ENCODE results near the gene FBXW9.

DNA sequence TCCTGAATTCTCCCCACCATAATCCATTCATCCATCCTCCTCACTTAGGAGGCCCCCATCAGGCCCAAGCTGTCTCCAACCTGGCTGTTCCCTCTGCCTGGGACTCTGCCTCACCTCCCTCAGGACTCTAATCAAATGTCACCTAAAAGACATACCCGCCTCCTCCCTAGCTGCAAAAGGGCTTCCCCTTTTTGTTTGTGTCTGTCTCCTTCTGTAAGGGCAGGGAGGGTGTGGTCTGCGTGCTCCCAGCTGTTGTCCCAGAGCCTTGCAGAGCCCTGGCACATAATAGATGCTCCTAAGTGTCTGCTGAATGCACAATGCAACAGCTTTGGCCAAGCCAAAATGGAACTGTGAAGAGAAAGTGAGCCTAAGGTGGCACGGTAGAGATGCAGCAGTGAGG lies 33.6 kb upstream of the FBXW9 start:
- TF ChIP-seq CTCF (IDR thresholded peaks at IDR 0.05 in 8 of 11, conservative IDR thresholded peaks at IDR 0.05 in 3 of 11) (no peak), POLR2AphosphoS5 (IDR thresholded peaks at IDR 0.05) (no peak)
